Measurements from ENCODE around the gene SYTL2.
A peak's percentile ranks its signal among the peaks of the same experiment; 100 is the strongest.
"Not testable (repeated sequence)": the region's sequence is repeated elsewhere in the genome, so short reads cannot be mapped to it uniquely, and the experiment has no call there.

The SYTL2 gene

GRCh38 chr11:85661972-85662664 is 148.8 kb downstream of the SYTL2 start:
- no peak for TF ChIP-seq CTCF (IDR thresholded peaks at IDR 0.05; ENCODE audit: low read depth, low read length, missing control alignments)
- no peak for DNase-seq (ENCODE audit: extremely low read depth, low read depth)
- H3K4me3 ChIP-seq (replicated peaks; ENCODE audit: low read depth, low read length) = peak overlapping the region; percentile 75

- DNase-seq (ENCODE audit: extremely low read depth, low read depth) = no peak
- no peak for TF ChIP-seq CTCF (IDR thresholded peaks at IDR 0.05; ENCODE audit: low read depth, low read length, missing control alignments)
- H3K4me3 ChIP-seq (replicated peaks; ENCODE audit: low read depth, low read length) = no peak overlapping the region
Observed at GRCh38 chr11:85658180-85658579, 152.8 kb downstream of the SYTL2 start.

GRCh38 chr11:85656777-85657176 is 154.2 kb downstream of the SYTL2 start:
- no peak overlapping the region for H3K4me3 ChIP-seq (replicated peaks; ENCODE audit: low read depth, low read length)
- no peak for TF ChIP-seq CTCF (IDR thresholded peaks at IDR 0.05; ENCODE audit: low read depth, low read length, missing control alignments)
- no peak for DNase-seq (ENCODE audit: extremely low read depth, low read depth)

DNA sequence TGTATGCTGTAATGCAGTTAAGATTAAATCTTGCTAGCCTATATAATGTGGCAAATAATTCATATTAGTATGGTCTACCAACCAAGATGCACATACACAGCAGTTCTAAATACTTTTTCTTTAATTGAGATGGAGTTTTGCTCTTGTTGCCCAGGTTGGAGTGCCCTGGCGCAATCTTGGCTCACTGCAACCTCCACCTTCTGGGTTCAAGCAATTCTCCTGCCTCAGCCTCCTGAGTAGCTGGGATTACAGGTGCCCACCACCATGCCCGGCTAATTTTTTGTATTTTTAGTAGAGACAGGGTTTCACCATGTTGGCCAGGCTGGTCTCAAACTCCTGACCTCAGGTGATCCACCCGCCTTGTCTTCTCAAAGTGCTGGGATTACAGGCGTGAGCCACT is 156.6 kb downstream of the SYTL2 start:
- H3K4me3 ChIP-seq (replicated peaks; ENCODE audit: low read depth, low read length); DNase-seq (ENCODE audit: extremely low read depth, low read depth): not testable (repeated sequence)

GRCh38 chr11:85652786-85653447 is 158.0 kb downstream of the SYTL2 start:
- H3K4me3 ChIP-seq (replicated peaks; ENCODE audit: low read depth, low read length) = no peak overlapping the region
- no peak for DNase-seq (ENCODE audit: extremely low read depth, low read depth)
- TF ChIP-seq CTCF (IDR thresholded peaks at IDR 0.05; ENCODE audit: low read depth, low read length, missing control alignments) = no peak

DNA sequence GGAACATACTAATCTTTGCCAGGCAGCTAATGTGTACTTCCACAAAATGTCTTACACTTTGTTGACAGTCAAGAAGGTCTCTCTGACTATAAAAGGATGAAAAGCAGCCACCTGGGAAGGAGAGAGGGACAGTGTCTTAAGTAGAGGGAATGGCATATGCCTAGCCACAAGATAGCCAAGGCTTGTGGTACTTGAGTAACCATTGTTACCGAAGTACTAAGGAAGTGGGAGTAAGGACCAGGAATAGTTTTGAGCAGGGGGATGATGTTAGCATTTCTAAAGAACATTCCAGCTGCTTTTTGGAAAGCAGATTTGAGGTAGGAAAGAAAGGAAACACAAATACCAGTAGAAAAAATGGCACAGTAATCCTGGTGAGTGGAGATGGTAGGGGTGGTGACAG is 159.8 kb downstream of the SYTL2 start:
- no peak for DNase-seq (ENCODE audit: extremely low read depth, low read depth)
- H3K4me3 ChIP-seq (replicated peaks; ENCODE audit: low read depth, low read length) = no peak overlapping the region
- no peak for TF ChIP-seq CTCF (IDR thresholded peaks at IDR 0.05; ENCODE audit: low read depth, low read length, missing control alignments)

DNA sequence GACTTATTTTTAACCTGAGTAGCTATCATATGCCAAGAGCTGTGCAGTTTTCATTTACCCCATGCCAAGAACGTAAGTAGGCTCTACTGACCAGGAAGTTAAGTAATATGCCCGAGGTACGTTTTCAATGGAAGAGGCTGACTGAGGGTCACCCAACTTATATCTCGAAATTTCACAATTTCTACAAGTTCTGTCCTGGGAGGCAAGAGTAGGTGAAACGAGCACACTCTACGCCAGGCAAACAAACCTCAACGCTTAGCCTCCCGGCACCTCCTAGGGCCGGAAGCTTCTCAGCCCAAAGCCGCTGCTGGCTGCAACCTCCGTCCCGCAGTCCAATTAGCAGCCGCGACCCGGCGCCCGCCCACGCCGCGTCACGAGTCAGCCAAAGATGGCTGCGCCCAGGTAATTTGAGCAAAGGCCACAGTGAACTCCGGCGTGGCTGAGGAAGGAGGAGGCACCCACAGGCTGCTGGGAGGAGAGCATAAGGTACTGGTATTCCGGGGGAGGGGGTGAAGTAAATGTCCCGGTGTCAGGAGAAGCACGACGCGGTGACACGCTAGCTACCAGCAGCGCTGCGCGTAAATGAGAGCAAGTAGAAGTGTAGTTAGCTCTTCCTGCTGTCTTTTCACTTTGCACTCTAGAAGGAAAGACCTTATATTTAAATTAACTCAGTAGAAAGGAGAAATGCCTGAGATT is 163.2 kb downstream of the SYTL2 start, which contains the start of gene TMEM126A:
TMEM126A (plus strand) TSS at position 364 of the 696 bp plus-strand sequence. CDS start 2,289 bp downstream, outside the sequence.
- no peak for TF ChIP-seq CTCF (IDR thresholded peaks at IDR 0.05; ENCODE audit: low read depth, low read length, missing control alignments)
- peak within 1 kb of the TSS; percentile 58 for H3K4me3 ChIP-seq (replicated peaks; ENCODE audit: low read depth, low read length)
- DNase-seq (ENCODE audit: extremely low read depth, low read depth) = peak; percentile 56
